Measurements from ENCODE around the gene SLC1A2.

GRCh38 chr11:35307221-35307621 is 112.1 kb downstream of the SLC1A2 start:
- TF ChIP-seq CTCF (IDR thresholded peaks at IDR 0.05) (no peak), POLR2A (IDR thresholded peaks at IDR 0.05) (no peak)

Measured in uterus (tissue), 2 donors.